H1 (cell line): ENCODE results near the gene CYLD. TPM values are rescaled to one million over a fixed set of nuclear protein-coding genes. Genes with fewer than 3 reads are reported as not detected.

Experiments
- CTCF ChIA-PET: fragments of 300-600 bp; sonication (Branson Sonifier 250); formaldehyde crosslinking; loops from one replicate; lab custom pipeline; 2021; ENCODE audit not compliant: partially characterized antibody; lab: Charles Lee
- POLR2A ChIA-PET: fragments of 300-600 bp; sonication (Branson Sonifier 250); formaldehyde crosslinking; loops from one replicate; lab custom pipeline; 2021; ENCODE audit warnings: inconsistent platforms; ENCODE audit not compliant: partially characterized antibody; lab: Charles Lee
- DNase-seq, 2 experiments: peaks; one replicate each; pipeline versions ENCODE4 v3.0.0 to v3.0.0-alpha.2; 2010 to 2022; ENCODE audit warnings: low spot score in 2 of 2, low read depth in 1 of 2, mixed read lengths in 1 of 2
- FAIRE-seq: peaks from 2 replicates; lab custom pipeline; 2011; peaks lifted over from hg19 to GRCh38; lab: Jason Lieb, UNC
- H2AFZ ChIP-seq: 2 replicates; pipeline ENCODE4 v1.8.1; 2012; ENCODE audit warnings: low read length, inconsistent platforms
- H2AK5ac ChIP-seq: 2 replicates; pipeline ENCODE4 v1.6.1; 2013; ENCODE audit warnings: low read depth, low read length
- H2BK120ac ChIP-seq: replicated peaks from 2 replicates; pipeline ENCODE3; 2013; ENCODE audit warnings: low read depth, low read length, inconsistent platforms
- H2BK12ac ChIP-seq: 2 replicates; pipeline ENCODE4 v1.6.1; 2013; ENCODE audit warnings: low read depth, low read length
- H2BK15ac ChIP-seq: 2 replicates; pipeline ENCODE4 v1.6.1; 2013; ENCODE audit warnings: low read length
- H2BK20ac ChIP-seq: 2 replicates; pipeline ENCODE4 v1.6.1; 2013; ENCODE audit warnings: low read length
- H2BK5ac ChIP-seq: 2 replicates; pipeline ENCODE4 v1.6.1; 2013; ENCODE audit warnings: low read depth, low read length
- H3K14ac ChIP-seq: 2 replicates; pipeline ENCODE4 v1.6.1; 2013; ENCODE audit warnings: inconsistent platforms; ENCODE audit not compliant: insufficient read length
- H3K18ac ChIP-seq: 2 replicates; pipeline ENCODE4 v1.6.1; 2013; ENCODE audit warnings: low read length; ENCODE audit errors: extremely low read depth
- H3K23ac ChIP-seq: 2 replicates; pipeline ENCODE4 v1.6.1; 2013; ENCODE audit warnings: inconsistent platforms; ENCODE audit not compliant: insufficient read length
- H3K23me2 ChIP-seq: 2 replicates; pipeline ENCODE4 v1.6.1; 2013; ENCODE audit warnings: low read depth, low read length
- H3K27ac ChIP-seq: 2 replicates; pipeline ENCODE4 v1.6.1; 2011; ENCODE audit warnings: low read depth, low read length, inconsistent platforms
- H3K27me3 ChIP-seq, 4 experiments: replicated peaks in 1 of 4; 1 replicate in 1 of 4; 2 replicates in 3 of 4; pipeline versions ENCODE4 v1.6.1 to v1.8.1; 2011 to 2013; ENCODE audit warnings: low read length in 3 of 4, mild to moderate bottlenecking in 3 of 4, inconsistent platforms in 2 of 4, mixed read lengths in 2 of 4, moderate library complexity in 1 of 4; ENCODE audit not compliant: control insufficient read depth in 3 of 4, insufficient read depth in 3 of 4; ENCODE audit errors: extremely low read depth in 1 of 4
- H3K36me3 ChIP-seq, 4 experiments: 2 replicates each; pipeline versions ENCODE4 v1.6.1 to v1.8.1; 2011 to 2013; ENCODE audit warnings: mild to moderate bottlenecking in 4 of 4, low read length in 3 of 4, moderate library complexity in 2 of 4, control low read depth in 1 of 4, inconsistent platforms in 1 of 4; ENCODE audit not compliant: insufficient read depth in 4 of 4, control insufficient read depth in 2 of 4
- H3K4ac ChIP-seq: replicated peaks from 2 replicates; pipeline ENCODE3; 2013; ENCODE audit warnings: low read length, low read depth, mixed read lengths, inconsistent platforms; ENCODE audit not compliant: insufficient read length
- H3K4me1 ChIP-seq, 4 experiments: replicated peaks in 1 of 4; 1 replicate in 1 of 4; 2 replicates in 3 of 4; pipeline versions ENCODE4 v1.6.1 to v1.8.1; 2011 to 2013; ENCODE audit warnings: low read length in 3 of 4, inconsistent platforms in 2 of 4, mixed read lengths in 1 of 4; ENCODE audit not compliant: insufficient read depth in 4 of 4, control insufficient read depth in 3 of 4
- H3K4me2 ChIP-seq, 2 experiments: 2 replicates each; pipeline versions ENCODE4 v1.6.1 to v1.8.1; 2011 to 2013; ENCODE audit warnings: low read depth in 2 of 2, low read length in 2 of 2, control low read depth in 1 of 2, inconsistent platforms in 1 of 2, mild to moderate bottlenecking in 1 of 2; ENCODE audit not compliant: insufficient read depth in 1 of 2
- H3K4me3 ChIP-seq, 4 experiments: fragments of 200-600, 300-600 bp in 1 of 4; sonication (generic), shearing (Covaris generic), sonication (Bioruptor Twin) in 1 of 4; 2 replicates each; pipeline versions ENCODE4 v1.5.1 to v1.8.1; 2011 to 2016; ENCODE audit warnings: low read length in 4 of 4, low read depth in 3 of 4, control low read depth in 2 of 4, inconsistent platforms in 2 of 4, mild to moderate bottlenecking in 2 of 4, mixed read lengths in 1 of 4, moderate library complexity in 1 of 4; ENCODE audit not compliant: insufficient read depth in 2 of 4; ENCODE audit errors: extremely low read depth in 1 of 4
- H3K56ac ChIP-seq: replicated peaks from 2 replicates; pipeline ENCODE3; 2013; ENCODE audit warnings: low read depth, mild to moderate bottlenecking, mixed read lengths, low read length, inconsistent platforms; ENCODE audit not compliant: insufficient read length
- H3K79me1 ChIP-seq: 2 replicates; pipeline ENCODE4 v1.6.1; 2013; ENCODE audit warnings: low read depth, low read length, control low read depth
- H3K79me2 ChIP-seq, 2 experiments: 2 replicates each; pipeline versions ENCODE4 v1.6.1 to v1.8.1; 2012 to 2013; ENCODE audit warnings: low read length in 2 of 2, mild to moderate bottlenecking in 2 of 2, inconsistent platforms in 1 of 2; ENCODE audit not compliant: insufficient read depth in 2 of 2, control insufficient read depth in 1 of 2
- H3K9ac ChIP-seq, 4 experiments: replicated peaks in 1 of 4; 1 replicate in 1 of 4; 2 replicates in 3 of 4; pipeline versions ENCODE4 v1.6.1 to v1.8.1; 2011 to 2013; ENCODE audit warnings: low read depth in 3 of 4, low read length in 3 of 4, control low read depth in 2 of 4, mild to moderate bottlenecking in 2 of 4, moderate library complexity in 2 of 4, inconsistent platforms in 1 of 4; ENCODE audit errors: extremely low read depth in 1 of 4
- H3K9me3 ChIP-seq, 2 experiments: 2 replicates each; pipeline versions ENCODE4 v1.6.1 to v1.8.1; 2012 to 2013; ENCODE audit warnings: mild to moderate bottlenecking in 2 of 2, moderate library complexity in 2 of 2, control low read depth in 1 of 2, inconsistent platforms in 1 of 2, low read depth in 1 of 2, low read length in 1 of 2, mixed read lengths in 1 of 2; ENCODE audit not compliant: insufficient read depth in 2 of 2
- H4K20me1 ChIP-seq, 2 experiments: replicated peaks in 1 of 2; 2 replicates each; pipeline versions ENCODE3 to v1.8.1; 2011 to 2013; ENCODE audit warnings: inconsistent platforms in 2 of 2, low read length in 2 of 2, mild to moderate bottlenecking in 1 of 2; ENCODE audit not compliant: insufficient read depth in 2 of 2, control insufficient read depth in 1 of 2
- H4K5ac ChIP-seq: 2 replicates; pipeline ENCODE4 v1.6.1; 2013; ENCODE audit warnings: low read length, low read depth, mixed read lengths, inconsistent platforms; ENCODE audit not compliant: insufficient read length
- H4K8ac ChIP-seq: 2 replicates; pipeline ENCODE4 v1.8.0; 2013; ENCODE audit warnings: mild to moderate bottlenecking, moderate library complexity, low read length, inconsistent platforms; ENCODE audit not compliant: insufficient read depth; ENCODE audit errors: extremely low read depth
- H4K91ac ChIP-seq: replicated peaks from 2 replicates; pipeline ENCODE3; 2013; ENCODE audit warnings: low read length, mixed read lengths, inconsistent platforms; ENCODE audit not compliant: insufficient read length
- BACH1 ChIP-seq: IDR thresholded peaks from 2 replicates; pipeline ENCODE4 v1.6.1; 2012; ENCODE audit warnings: low read length, improper control_type of control experiment
- CREB1 ChIP-seq: IDR thresholded peaks from 2 replicates; pipeline ENCODE4 v1.6.1; 2012; ENCODE audit warnings: inconsistent platforms
- CTCF ChIP-seq, 3 experiments: IDR thresholded peaks; 1 replicate in 2 of 3; 2 replicates in 1 of 3; pipeline versions ENCODE4 v1.5.1 to v1.6.1; 2011; ENCODE audit warnings: low read length in 3 of 3, mild to moderate bottlenecking in 3 of 3, inconsistent platforms in 2 of 3, low read depth in 1 of 3, moderate library complexity in 1 of 3; ENCODE audit not compliant: insufficient read depth in 1 of 3; ENCODE audit errors: control extremely low read depth in 1 of 3
- GABPA ChIP-seq: IDR thresholded peaks from 2 replicates; pipeline ENCODE4 v1.6.1; 2011; ENCODE audit warnings: mild to moderate bottlenecking, low read length, moderate library complexity, borderline replicate concordance; ENCODE audit not compliant: insufficient read depth
- GTF2F1 ChIP-seq: IDR thresholded peaks from 2 replicates; pipeline ENCODE4 v1.6.1; 2012; ENCODE audit warnings: low read depth, low read length, improper control_type of control experiment, borderline replicate concordance
- HDAC2 ChIP-seq, 2 experiments: fragments of 300-600 bp in 1 of 2; sonication (generic) in 1 of 2; IDR thresholded peaks; 2 replicates each; pipeline ENCODE4 v1.6.1; 2011 to 2012; ENCODE audit warnings: low read depth in 2 of 2, low read length in 2 of 2, mild to moderate bottlenecking in 2 of 2, moderate library complexity in 2 of 2, borderline replicate concordance in 1 of 2, inconsistent platforms in 1 of 2
- HDAC6 ChIP-seq: IDR thresholded peaks from one replicate; pipeline ENCODE4 v1.7.1; 2012; ENCODE audit warnings: low read depth, mild to moderate bottlenecking, inconsistent platforms, low read length, moderate library complexity
- TAF7 ChIP-seq: optimal IDR thresholded peaks from 2 replicates; pipeline ENCODE3; 2011; ENCODE audit warnings: low read depth, mild to moderate bottlenecking, inconsistent platforms, low read length, moderate library complexity, borderline replicate concordance
- WGBS, 2 experiments: shearing (Covaris generic) in 1 of 2; methylation state at CpG; one replicate each; pipeline versions ENCODE4 v1.1.6 to v1.1.7; 2013 to 2015; ENCODE audit warnings: low lambda C conversion rate in 2 of 2, mixed read lengths in 2 of 2, inconsistent platforms in 1 of 2, low coverage in 1 of 2, missing lambda C conversion rate in 1 of 2; ENCODE audit not compliant: insufficient replicate concordance in 2 of 2, insufficient coverage in 1 of 2, insufficient read length in 1 of 2; ENCODE audit errors: extremely low coverage in 1 of 2, missing lambda C conversion rate in 1 of 2; 5-methylcytosine and 5-hydroxymethylcytosine counted together
- polyA plus RNA-seq, 7 experiments: library from polyadenylated mRNA; depleted of rRNA in 3 of 7; stranded (reverse) in 5 of 7; unstranded in 2 of 7; fragments of >200 nt in 5 of 7; fragments of 200-250 nt in 2 of 7; gene quantifications; 1 replicate in 5 of 7; 2 replicates in 1 of 7; 4 replicates in 1 of 7; pipeline versions ENCODE4 v1.2.1 to v1.2.3, GENCODE V29; 2011 to 2013; ENCODE audit warnings: missing spikeins in 2 of 7, mixed read lengths in 2 of 7
- total RNA-seq: library from RNA; stranded (reverse); fragmentation: NEBNext Ultra II Directional; extraction: Animal tissue kit (Norgen Biotek cat#: 25700); gene quantifications from 2 replicates; pipeline ENCODE4 v1.2.1, GENCODE V29; 2021
- TF ChIP-seq, protein P1 (sequence below): IDR thresholded peaks from 2 replicates; pipeline ENCODE4 v1.6.1; 2012; ENCODE audit warnings: inconsistent platforms

The CYLD gene
- total and polyA plus RNA-seq, 2 of the 8 experiments (the other 6 are each of a cell fraction or from before 2014, with no cell fraction given), result 3.7 to 18.8 TPM

DNA sequence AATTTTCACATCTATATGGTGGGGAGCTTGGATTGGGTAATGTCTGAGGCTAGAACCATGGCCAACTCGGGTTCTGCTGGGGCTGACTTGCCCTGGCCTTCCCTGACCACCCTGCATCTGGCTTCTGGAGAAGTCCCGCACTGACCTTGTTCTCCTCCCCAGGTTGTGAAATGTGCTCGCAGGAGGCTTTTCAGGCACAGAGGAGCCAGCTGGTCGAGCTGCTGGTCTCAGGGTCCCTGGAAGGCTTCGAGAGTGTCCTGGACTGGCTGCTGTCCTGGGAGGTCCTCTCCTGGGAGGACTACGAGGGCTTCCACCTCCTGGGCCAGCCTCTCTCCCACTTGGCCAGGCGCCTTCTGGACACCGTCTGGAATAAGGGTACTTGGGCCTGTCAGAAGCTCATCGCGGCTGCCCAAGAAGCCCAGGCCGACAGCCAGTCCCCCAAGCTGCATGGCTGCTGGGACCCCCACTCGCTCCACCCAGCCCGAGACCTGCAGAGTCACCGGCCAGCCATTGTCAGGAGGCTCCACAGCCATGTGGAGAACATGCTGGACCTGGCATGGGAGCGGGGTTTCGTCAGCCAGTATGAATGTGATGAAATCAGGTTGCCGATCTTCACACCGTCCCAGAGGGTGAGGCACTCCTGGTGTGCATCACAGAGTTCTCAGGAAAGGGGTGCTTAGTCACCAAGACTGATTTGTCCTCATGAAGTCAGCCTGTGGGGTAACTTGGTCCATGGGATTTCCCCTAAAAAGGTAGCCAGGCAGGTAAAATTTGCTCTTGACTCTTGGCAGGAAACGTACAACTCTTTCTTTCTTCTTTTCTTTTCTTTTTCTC lies 42.3 kb upstream of the CYLD start:
- Histone ChIP-seq H3K4ac (no peak overlapping the region), H3K27ac (no peak overlapping the region), H2BK5ac (no peak overlapping the region), H2AFZ (no peak overlapping the region), H3K56ac (no peak overlapping the region), H4K20me1 (no peaks in the 10 kb centered on the region), H2AK5ac (no peak overlapping the region), H4K91ac (no peak overlapping the region), H2BK20ac (no peak overlapping the region), H3K4me1 (no peaks in the 10 kb centered on the region; a peak in 1 of 7 replicates), H3K23ac (no peak overlapping the region), H3K9ac (no peak overlapping the region), H3K23me2 (no peaks in the 10 kb centered on the region), H3K36me3 (no peaks in the 10 kb centered on the region), H4K5ac (no peak overlapping the region), H3K79me1 (no peaks in the 10 kb centered on the region), H3K27me3 (peaks cover 0 to 5% (median 2%) of the 10 kb centered on the region in 4 experiments; a peak in 4 of 7 replicates), H2BK15ac (no peak overlapping the region), H3K9me3 (peaks cover 7 to 10% of the 10 kb centered on the region in 2 experiments), H3K18ac (no peak overlapping the region), H4K8ac (no peak overlapping the region), H3K14ac (no peak overlapping the region), H3K4me2 (no peak overlapping the region), H3K79me2 (no peaks in the 10 kb centered on the region), H2BK120ac (no peak overlapping the region), H2BK12ac (no peak overlapping the region), H3K4me3 (no peak overlapping the region)
- DNase-seq (no peak), FAIRE-seq (no peak)
- CTCF ChIA-PET, result interaction anchor here (0.6 to 1.4 kb wide), 7 partner anchors 17 to 107 kb away, joined by 3 to 4 read pairs (median 3); no protein-coding TSS in a partner anchor
- POLR2A ChIA-PET, result no interaction called here
- 73% methylated on average over 18 of the region's 19 CpGs; no CpG with 5 or more reads in 1 of the 2 experiments for WGBS, 2 experiments
- no peak for TF ChIP-seq HDAC6
- no peak for TF ChIP-seq BACH1
- no peak for TF ChIP-seq GTF2F1
- no peak for TF ChIP-seq CTCF (IDR thresholded peaks at IDR 0.05; ENCODE audit: control extremely low read depth in 1 of 3, insufficient read depth in 1 of 3, low read depth in 1 of 3, low read length in 3 of 3)
- TF ChIP-seq, protein P1, sequence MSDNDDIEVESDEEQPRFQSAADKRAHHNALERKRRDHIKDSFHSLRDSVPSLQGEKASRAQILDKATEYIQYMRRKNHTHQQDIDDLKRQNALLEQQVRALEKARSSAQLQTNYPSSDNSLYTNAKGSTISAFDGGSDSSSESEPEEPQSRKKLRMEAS, result no peak
- TF ChIP-seq CREB1, result no peak
- TF ChIP-seq HDAC2 (IDR thresholded peaks at IDR 0.05; ENCODE audit: borderline replicate concordance in 1 of 2, low read depth in 2 of 2, low read length in 2 of 2), result no peak
- no peak for TF ChIP-seq GABPA
- TF ChIP-seq TAF7, result no peak
